Measurements from ENCODE around the gene CLDN24.

DNA sequence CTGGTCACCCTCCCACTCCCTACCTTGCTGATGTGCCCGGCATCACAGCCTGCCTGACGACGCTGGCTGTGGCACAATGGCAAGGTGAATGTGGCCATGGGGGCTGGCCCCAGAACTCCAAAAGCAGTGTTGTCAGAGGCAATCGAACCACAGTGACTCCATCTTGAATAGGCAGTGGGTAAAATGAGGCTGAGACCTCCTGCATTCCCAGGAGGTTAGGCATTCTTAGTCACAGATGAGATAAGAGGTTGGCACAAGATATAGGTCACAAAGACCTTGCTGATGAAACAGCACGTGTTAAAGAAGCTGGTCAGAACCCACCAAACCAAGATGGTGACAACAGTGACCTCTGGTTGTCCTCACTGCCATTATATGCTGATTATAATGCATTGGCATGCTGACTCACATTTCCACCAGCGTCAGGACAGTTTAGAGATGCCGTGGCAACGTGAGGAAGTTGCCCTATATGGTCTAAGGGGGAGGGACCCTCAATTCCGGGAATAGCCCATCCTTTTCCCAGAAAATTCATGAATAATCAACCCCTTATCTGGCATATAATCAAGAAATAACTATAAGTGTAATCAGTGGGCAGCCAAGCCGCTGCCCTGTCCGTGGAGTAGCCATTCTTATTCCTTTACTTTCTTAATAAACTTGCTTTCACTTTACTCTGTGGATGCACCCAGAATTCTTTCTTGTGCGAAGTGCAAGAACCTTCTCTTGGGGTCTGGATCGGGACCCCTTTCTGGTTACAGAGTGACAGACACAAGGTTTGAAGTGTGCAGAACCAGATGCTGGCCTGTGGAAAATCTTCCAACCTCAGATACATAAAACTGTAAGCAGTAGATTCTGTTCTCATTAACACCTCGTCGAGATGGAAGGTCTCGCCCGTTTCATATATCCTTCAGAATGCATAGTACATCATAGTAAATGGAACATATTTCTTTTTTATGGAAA is 26.8 kb upstream of the CLDN24 start:
- TF ChIP-seq, protein P1, sequence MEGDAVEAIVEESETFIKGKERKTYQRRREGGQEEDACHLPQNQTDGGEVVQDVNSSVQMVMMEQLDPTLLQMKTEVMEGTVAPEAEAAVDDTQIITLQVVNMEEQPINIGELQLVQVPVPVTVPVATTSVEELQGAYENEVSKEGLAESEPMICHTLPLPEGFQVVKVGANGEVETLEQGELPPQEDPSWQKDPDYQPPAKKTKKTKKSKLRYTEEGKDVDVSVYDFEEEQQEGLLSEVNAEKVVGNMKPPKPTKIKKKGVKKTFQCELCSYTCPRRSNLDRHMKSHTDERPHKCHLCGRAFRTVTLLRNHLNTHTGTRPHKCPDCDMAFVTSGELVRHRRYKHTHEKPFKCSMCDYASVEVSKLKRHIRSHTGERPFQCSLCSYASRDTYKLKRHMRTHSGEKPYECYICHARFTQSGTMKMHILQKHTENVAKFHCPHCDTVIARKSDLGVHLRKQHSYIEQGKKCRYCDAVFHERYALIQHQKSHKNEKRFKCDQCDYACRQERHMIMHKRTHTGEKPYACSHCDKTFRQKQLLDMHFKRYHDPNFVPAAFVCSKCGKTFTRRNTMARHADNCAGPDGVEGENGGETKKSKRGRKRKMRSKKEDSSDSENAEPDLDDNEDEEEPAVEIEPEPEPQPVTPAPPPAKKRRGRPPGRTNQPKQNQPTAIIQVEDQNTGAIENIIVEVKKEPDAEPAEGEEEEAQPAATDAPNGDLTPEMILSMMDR (IDR thresholded peaks at IDR 0.05): no peak
- TF ChIP-seq POLR2AphosphoS5 (IDR thresholded peaks at IDR 0.05; ENCODE audit: low read depth, low read length) (no peak), TCF7L2 (IDR thresholded peaks at IDR 0.05; ENCODE audit: low read depth, low read length) (no peak)
- TF ChIP-seq, protein P2, sequence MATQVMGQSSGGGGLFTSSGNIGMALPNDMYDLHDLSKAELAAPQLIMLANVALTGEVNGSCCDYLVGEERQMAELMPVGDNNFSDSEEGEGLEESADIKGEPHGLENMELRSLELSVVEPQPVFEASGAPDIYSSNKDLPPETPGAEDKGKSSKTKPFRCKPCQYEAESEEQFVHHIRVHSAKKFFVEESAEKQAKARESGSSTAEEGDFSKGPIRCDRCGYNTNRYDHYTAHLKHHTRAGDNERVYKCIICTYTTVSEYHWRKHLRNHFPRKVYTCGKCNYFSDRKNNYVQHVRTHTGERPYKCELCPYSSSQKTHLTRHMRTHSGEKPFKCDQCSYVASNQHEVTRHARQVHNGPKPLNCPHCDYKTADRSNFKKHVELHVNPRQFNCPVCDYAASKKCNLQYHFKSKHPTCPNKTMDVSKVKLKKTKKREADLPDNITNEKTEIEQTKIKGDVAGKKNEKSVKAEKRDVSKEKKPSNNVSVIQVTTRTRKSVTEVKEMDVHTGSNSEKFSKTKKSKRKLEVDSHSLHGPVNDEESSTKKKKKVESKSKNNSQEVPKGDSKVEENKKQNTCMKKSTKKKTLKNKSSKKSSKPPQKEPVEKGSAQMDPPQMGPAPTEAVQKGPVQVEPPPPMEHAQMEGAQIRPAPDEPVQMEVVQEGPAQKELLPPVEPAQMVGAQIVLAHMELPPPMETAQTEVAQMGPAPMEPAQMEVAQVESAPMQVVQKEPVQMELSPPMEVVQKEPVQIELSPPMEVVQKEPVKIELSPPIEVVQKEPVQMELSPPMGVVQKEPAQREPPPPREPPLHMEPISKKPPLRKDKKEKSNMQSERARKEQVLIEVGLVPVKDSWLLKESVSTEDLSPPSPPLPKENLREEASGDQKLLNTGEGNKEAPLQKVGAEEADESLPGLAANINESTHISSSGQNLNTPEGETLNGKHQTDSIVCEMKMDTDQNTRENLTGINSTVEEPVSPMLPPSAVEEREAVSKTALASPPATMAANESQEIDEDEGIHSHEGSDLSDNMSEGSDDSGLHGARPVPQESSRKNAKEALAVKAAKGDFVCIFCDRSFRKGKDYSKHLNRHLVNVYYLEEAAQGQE (IDR thresholded peaks at IDR 0.05; ENCODE audit: insufficient read depth in 1 of 2, low read depth in 2 of 2, low read length in 1 of 2): no peak

Measured in Panc1 (cell line).